Endometrial microvascular endothelial cells (primary cell): Measurements from ENCODE around the gene PBXIP1. TPM values are rescaled to one million over a fixed set of nuclear protein-coding genes. Genes with fewer than 3 reads are reported as not detected.
"Not testable (repeated sequence)": the region's sequence is repeated elsewhere in the genome, so short reads cannot be mapped to it uniquely, and the experiment has no call there.

Experiments used
- in situ Hi-C: cut with HindIII; loops from 2 replicates; pipeline ENCODE4 v1.10.0; 2017; ENCODE audit warnings: low sequenced_read_pairs, low pct_unique_long_range_greater_than_20kb; ENCODE audit errors: inconsistent ontology term
- total RNA-seq: library from RNA; depleted of rRNA; stranded (reverse); fragments of >200 nt; gene quantifications from one replicate; pipeline ENCODE4 v1.2.3, GENCODE V29; 2015; ENCODE audit errors: inconsistent ontology term

Gene PBXIP1
- total RNA-seq, 1 donor from 2014 or later, result 34.9 TPM

GRCh38 chr1:154911691-154912550, 44.0 kb downstream of the PBXIP1 start:
- in situ Hi-C loops, result no loop called here

GRCh38 chr1:154910851-154911250, 45.0 kb downstream of the PBXIP1 start:
- in situ Hi-C loops, result no loop called here

GRCh38 chr1:154908937-154909336, 47.0 kb downstream of the PBXIP1 start:
- in situ Hi-C loops, result no loop called here

GRCh38 chr1:154908129-154908528, 47.8 kb downstream of the PBXIP1 start:
- in situ Hi-C loops, result not testable (repeated sequence)

GRCh38 chr1:154906621-154907081, 49.2 kb downstream of the PBXIP1 start:
- in situ Hi-C loops, result no loop called here

- in situ Hi-C loops, result no loop called here
Observed at GRCh38 chr1:154902938-154903566, 52.8 kb downstream of the PBXIP1 start.

- in situ Hi-C loops, result no loop called here
Observed at GRCh38 chr1:154901591-154901990, 54.3 kb downstream of the PBXIP1 start.

GRCh38 chr1:154899041-154899440, 56.9 kb downstream of the PBXIP1 start:
- in situ Hi-C loops, result no loop called here

GRCh38 chr1:154896771-154897286, 59.1 kb downstream of the PBXIP1 start:
- in situ Hi-C loops, result no loop called here

- in situ Hi-C loops, result no loop called here
Observed at GRCh38 chr1:154895798-154896197, 60.1 kb downstream of the PBXIP1 start.

Other genes starting within 250 kb of the PBXIP1 start
- 0.28 TPM for gene KCNN3, start 85.8 kb downstream of the PBXIP1 start, total RNA-seq
- 16.1 TPM for gene PMVK, start 19.4 kb downstream of the PBXIP1 start, total RNA-seq
- 14.5 TPM for gene PYGO2, start 5.7 kb upstream of the PBXIP1 start, total RNA-seq
- gene SHC1, start 14.6 kb upstream of the PBXIP1 start, total RNA-seq, result 406 TPM
- 125 TPM for gene CKS1B, start 18.6 kb upstream of the PBXIP1 start, total RNA-seq
- gene FLAD1, start 27.2 kb upstream of the PBXIP1 start, total RNA-seq, result 47.9 TPM
- gene LENEP, start 37.5 kb upstream of the PBXIP1 start, total RNA-seq, result not detected
- gene ZBTB7B, start 46.7 kb upstream of the PBXIP1 start, total RNA-seq, result 15.3 TPM
- 0.28 TPM for gene DCST2, start 77.7 kb upstream of the PBXIP1 start, total RNA-seq
- gene DCST1, start 77.7 kb upstream of the PBXIP1 start, total RNA-seq, result not detected
- 337 TPM for gene ADAM15, start 95.2 kb upstream of the PBXIP1 start, total RNA-seq
- gene EFNA4, start 107.6 kb upstream of the PBXIP1 start, total RNA-seq, result 15.8 TPM
- 2.0 TPM for gene EFNA3, start 122.7 kb upstream of the PBXIP1 start, total RNA-seq
- 8.7 TPM for gene EFNA1, start 171.8 kb upstream of the PBXIP1 start, total RNA-seq
- 47.1 TPM for gene SLC50A1, start 179.8 kb upstream of the PBXIP1 start, total RNA-seq
- gene DPM3, start 184.4 kb upstream of the PBXIP1 start, total RNA-seq, result 173 TPM
- gene KRTCAP2, start 217.2 kb upstream of the PBXIP1 start, total RNA-seq, result 191 TPM
- gene TRIM46, start 217.8 kb upstream of the PBXIP1 start, total RNA-seq, result 2.4 TPM